IPS-18a (cell line): ENCODE data around the gene ARAP1.

Experiments
- H3K27ac ChIP-seq: one replicate; pipeline ENCODE4 v1.5.1; 2013; ENCODE audit warnings: low read length
- H3K27me3 ChIP-seq: one replicate; pipeline ENCODE4 v1.6.1; 2013; ENCODE audit warnings: mild to moderate bottlenecking, low read length; ENCODE audit not compliant: control insufficient read depth, insufficient read depth
- H3K36me3 ChIP-seq: one replicate; pipeline ENCODE4 v1.6.1; 2013; ENCODE audit warnings: low read depth, low read length; ENCODE audit not compliant: control insufficient read depth
- H3K4me1 ChIP-seq: one replicate; pipeline ENCODE4 v1.6.1; 2013; ENCODE audit warnings: low read depth, low read length; ENCODE audit not compliant: control insufficient read depth
- H3K4me3 ChIP-seq: one replicate; pipeline ENCODE4 v1.5.1; 2013; ENCODE audit warnings: low read length
- H3K9ac ChIP-seq: one replicate; pipeline ENCODE4 v1.6.1; 2013; ENCODE audit warnings: mild to moderate bottlenecking, low read length, moderate library complexity
- H3K9me3 ChIP-seq: one replicate; pipeline ENCODE4 v1.6.1; 2013; ENCODE audit warnings: low read depth, low read length; ENCODE audit not compliant: control insufficient read depth

The ARAP1 gene

GRCh38 chr11:72641522-72642042, 110.6 kb downstream of the ARAP1 start:
- no peak overlapping the region for H3K9ac ChIP-seq
- H3K27ac ChIP-seq, result no peak overlapping the region
- peaks cover 52% of the 10 kb centered on the region for H3K27me3 ChIP-seq
- no peaks in the 10 kb centered on the region for H3K36me3 ChIP-seq
- peak overlapping the region; percentile 33 for H3K4me3 ChIP-seq
- peaks cover 1% of the 10 kb centered on the region for H3K4me1 ChIP-seq
- H3K9me3 ChIP-seq, result no peaks in the 10 kb centered on the region

- Histone ChIP-seq H3K27me3 (peaks cover 58% of the 10 kb centered on the region), H3K4me1 (peaks cover 14% of the 10 kb centered on the region), H3K4me3 (no peak overlapping the region)
Measured at GRCh38 chr11:72639502-72640375, 112.5 kb downstream of the ARAP1 start.

GRCh38 chr11:72637926-72638325, 114.3 kb downstream of the ARAP1 start:
- no peak overlapping the region for H3K27ac ChIP-seq
- H3K4me1 ChIP-seq, result peaks cover 14% of the 10 kb centered on the region
- H3K36me3 ChIP-seq, result no peaks in the 10 kb centered on the region
- no peak overlapping the region for H3K9ac ChIP-seq
- H3K4me3 ChIP-seq, result no peak overlapping the region
- H3K9me3 ChIP-seq, result no peaks in the 10 kb centered on the region
- peaks cover 49% of the 10 kb centered on the region for H3K27me3 ChIP-seq

More at GRCh38 chr11:72639502-72640375, 112.5 kb downstream of the ARAP1 start:
- no peak overlapping the region for H3K27ac ChIP-seq
- no peaks in the 10 kb centered on the region for H3K36me3 ChIP-seq
- no peaks in the 10 kb centered on the region for H3K9me3 ChIP-seq
- no peak overlapping the region for H3K9ac ChIP-seq

- Histone ChIP-seq H3K9ac (no peak overlapping the region), H3K4me1 (peaks cover 14% of the 10 kb centered on the region), H3K36me3 (no peaks in the 10 kb centered on the region), H3K4me3 (no peak overlapping the region), H3K27me3 (peaks cover 43% of the 10 kb centered on the region), H3K9me3 (no peaks in the 10 kb centered on the region), H3K27ac (no peak overlapping the region)
Measured at GRCh38 chr11:72637198-72637597, 115.0 kb downstream of the ARAP1 start.

- no peak overlapping the region for H3K9ac ChIP-seq
- H3K9me3 ChIP-seq, result no peaks in the 10 kb centered on the region
- H3K4me3 ChIP-seq, result no peak overlapping the region
- H3K4me1 ChIP-seq, result peaks cover 14% of the 10 kb centered on the region
- H3K27ac ChIP-seq, result no peak overlapping the region
- peaks cover 35% of the 10 kb centered on the region for H3K27me3 ChIP-seq
- no peaks in the 10 kb centered on the region for H3K36me3 ChIP-seq
Measured at GRCh38 chr11:72636376-72636775, 115.8 kb downstream of the ARAP1 start.

- Histone ChIP-seq H3K9me3 (no peaks in the 10 kb centered on the region), H3K27me3 (peaks cover 30% of the 10 kb centered on the region), H3K27ac (no peak overlapping the region), H3K36me3 (no peaks in the 10 kb centered on the region), H3K9ac (no peak overlapping the region), H3K4me3 (no peak overlapping the region), H3K4me1 (peaks cover 14% of the 10 kb centered on the region)
Measured at GRCh38 chr11:72635933-72636332, 116.3 kb downstream of the ARAP1 start.

- H3K27ac ChIP-seq, result no peak overlapping the region
- H3K36me3 ChIP-seq, result no peaks in the 10 kb centered on the region
- no peaks in the 10 kb centered on the region for H3K9me3 ChIP-seq
- peaks cover 14% of the 10 kb centered on the region for H3K4me1 ChIP-seq
- H3K9ac ChIP-seq, result no peak overlapping the region
- peaks cover 25% of the 10 kb centered on the region for H3K27me3 ChIP-seq
- no peak overlapping the region for H3K4me3 ChIP-seq
Measured at GRCh38 chr11:72635309-72635915, 116.8 kb downstream of the ARAP1 start.
